HL-60 (cell line): ENCODE measurements around the gene KIZ.

ENCODE experiments used
- GABPA ChIP-seq: IDR thresholded peaks from 2 replicates; pipeline ENCODE4 v1.6.1; 2012; ENCODE audit warnings: low read depth
- POLR2AphosphoS5 ChIP-seq: IDR thresholded peaks from 2 replicates; pipeline ENCODE4 v1.6.1; 2012; ENCODE audit warnings: low read depth
- SPI1 ChIP-seq: IDR thresholded peaks from 2 replicates; pipeline ENCODE4 v1.6.1; 2012; ENCODE audit warnings: low read depth, mild to moderate bottlenecking, borderline replicate concordance
- TF ChIP-seq, protein P1 (sequence below): IDR thresholded peaks from one replicate; pipeline ENCODE4 v1.5.1; 2011; ENCODE audit warnings: low read length, control low read depth, inconsistent platforms; ENCODE audit not compliant: insufficient read depth
- TF ChIP-seq, protein P2 (sequence below): IDR thresholded peaks from 2 replicates; pipeline ENCODE4 v1.6.1; 2012; ENCODE audit warnings: low read depth; ENCODE audit not compliant: insufficient replicate concordance

DNA sequence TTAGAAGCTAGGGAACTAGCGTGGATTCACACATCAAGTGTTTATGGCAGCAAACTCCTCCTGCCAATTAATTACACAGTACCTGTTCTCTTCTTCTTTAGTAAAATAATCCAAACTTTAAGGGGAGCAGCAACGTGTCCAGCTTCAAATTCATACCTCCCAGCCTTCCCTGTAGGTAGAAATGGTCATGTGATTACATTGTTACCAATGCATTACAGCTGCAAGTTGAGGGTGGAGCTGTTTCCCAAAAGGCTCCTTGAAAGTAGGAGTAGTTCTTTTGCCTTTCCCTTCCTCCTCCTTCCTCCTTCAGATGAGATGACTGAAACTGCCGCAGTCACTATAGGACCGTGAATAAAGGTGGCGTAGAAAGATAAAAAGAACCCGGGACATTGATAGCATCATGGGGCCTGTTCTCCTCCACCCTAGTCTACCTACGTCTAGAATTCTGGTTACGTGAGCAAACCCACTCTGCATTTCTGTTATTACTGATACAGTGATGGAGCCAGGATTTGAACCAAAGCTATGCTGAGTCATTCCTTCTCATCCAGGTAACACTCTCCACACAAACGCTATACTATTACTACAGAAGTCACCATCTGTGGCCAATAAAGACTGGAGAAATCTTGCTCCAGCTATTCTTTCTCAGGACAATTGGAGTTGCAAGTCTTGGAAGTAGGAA is 37.9 kb upstream of the KIZ start:
- TF ChIP-seq SPI1 (no peak), POLR2AphosphoS5 (no peak), GABPA (no peak)
- TF ChIP-seq, protein P1, sequence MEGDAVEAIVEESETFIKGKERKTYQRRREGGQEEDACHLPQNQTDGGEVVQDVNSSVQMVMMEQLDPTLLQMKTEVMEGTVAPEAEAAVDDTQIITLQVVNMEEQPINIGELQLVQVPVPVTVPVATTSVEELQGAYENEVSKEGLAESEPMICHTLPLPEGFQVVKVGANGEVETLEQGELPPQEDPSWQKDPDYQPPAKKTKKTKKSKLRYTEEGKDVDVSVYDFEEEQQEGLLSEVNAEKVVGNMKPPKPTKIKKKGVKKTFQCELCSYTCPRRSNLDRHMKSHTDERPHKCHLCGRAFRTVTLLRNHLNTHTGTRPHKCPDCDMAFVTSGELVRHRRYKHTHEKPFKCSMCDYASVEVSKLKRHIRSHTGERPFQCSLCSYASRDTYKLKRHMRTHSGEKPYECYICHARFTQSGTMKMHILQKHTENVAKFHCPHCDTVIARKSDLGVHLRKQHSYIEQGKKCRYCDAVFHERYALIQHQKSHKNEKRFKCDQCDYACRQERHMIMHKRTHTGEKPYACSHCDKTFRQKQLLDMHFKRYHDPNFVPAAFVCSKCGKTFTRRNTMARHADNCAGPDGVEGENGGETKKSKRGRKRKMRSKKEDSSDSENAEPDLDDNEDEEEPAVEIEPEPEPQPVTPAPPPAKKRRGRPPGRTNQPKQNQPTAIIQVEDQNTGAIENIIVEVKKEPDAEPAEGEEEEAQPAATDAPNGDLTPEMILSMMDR, result no peak
- TF ChIP-seq, protein P2, sequence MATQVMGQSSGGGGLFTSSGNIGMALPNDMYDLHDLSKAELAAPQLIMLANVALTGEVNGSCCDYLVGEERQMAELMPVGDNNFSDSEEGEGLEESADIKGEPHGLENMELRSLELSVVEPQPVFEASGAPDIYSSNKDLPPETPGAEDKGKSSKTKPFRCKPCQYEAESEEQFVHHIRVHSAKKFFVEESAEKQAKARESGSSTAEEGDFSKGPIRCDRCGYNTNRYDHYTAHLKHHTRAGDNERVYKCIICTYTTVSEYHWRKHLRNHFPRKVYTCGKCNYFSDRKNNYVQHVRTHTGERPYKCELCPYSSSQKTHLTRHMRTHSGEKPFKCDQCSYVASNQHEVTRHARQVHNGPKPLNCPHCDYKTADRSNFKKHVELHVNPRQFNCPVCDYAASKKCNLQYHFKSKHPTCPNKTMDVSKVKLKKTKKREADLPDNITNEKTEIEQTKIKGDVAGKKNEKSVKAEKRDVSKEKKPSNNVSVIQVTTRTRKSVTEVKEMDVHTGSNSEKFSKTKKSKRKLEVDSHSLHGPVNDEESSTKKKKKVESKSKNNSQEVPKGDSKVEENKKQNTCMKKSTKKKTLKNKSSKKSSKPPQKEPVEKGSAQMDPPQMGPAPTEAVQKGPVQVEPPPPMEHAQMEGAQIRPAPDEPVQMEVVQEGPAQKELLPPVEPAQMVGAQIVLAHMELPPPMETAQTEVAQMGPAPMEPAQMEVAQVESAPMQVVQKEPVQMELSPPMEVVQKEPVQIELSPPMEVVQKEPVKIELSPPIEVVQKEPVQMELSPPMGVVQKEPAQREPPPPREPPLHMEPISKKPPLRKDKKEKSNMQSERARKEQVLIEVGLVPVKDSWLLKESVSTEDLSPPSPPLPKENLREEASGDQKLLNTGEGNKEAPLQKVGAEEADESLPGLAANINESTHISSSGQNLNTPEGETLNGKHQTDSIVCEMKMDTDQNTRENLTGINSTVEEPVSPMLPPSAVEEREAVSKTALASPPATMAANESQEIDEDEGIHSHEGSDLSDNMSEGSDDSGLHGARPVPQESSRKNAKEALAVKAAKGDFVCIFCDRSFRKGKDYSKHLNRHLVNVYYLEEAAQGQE, result no peak
